ENCODE data around the gene ZNF770.

ZNF770 gene

DNA sequence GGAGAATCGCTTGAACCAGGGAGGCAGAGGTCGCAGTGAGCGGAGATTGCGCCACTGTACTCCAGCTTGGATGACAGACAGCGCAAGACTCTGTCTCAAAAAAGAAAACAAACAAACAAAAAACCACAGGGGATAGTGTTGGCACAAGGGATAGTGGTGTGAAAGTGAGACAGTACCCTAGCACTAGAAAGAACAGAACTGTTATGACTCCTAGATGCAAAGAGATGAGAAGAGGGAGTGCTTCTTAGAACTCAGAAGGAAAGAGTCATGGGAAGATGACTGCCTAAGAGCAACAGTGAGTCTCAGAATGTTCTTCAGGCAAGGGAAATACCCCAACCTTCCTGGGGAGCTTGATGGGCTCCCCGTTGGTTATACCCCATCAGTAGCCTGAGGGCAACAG lies 17.8 kb upstream of the ZNF770 start:
- Histone ChIP-seq H3K4me1 (ENCODE audit: control insufficient read depth, insufficient read depth, low read length) (no peaks in the 10 kb centered on the region), H3K9me3 (ENCODE audit: control insufficient read depth, insufficient read depth, low read depth, low read length) (no peaks in the 10 kb centered on the region), H3K27ac (ENCODE audit: extremely low read depth, low read depth, low read length) (no peak overlapping the region), H3K36me3 (ENCODE audit: control insufficient read depth in 2 of 2, insufficient read depth in 1 of 2, low read length in 2 of 2) (no peaks in the 10 kb centered on the region), H3K4me3 (ENCODE audit: low read depth, low read length) (no peak overlapping the region)
- CTCF ChIA-PET: no interaction called here
- POLR2A ChIA-PET: no interaction called here
- TF ChIP-seq, protein P1, sequence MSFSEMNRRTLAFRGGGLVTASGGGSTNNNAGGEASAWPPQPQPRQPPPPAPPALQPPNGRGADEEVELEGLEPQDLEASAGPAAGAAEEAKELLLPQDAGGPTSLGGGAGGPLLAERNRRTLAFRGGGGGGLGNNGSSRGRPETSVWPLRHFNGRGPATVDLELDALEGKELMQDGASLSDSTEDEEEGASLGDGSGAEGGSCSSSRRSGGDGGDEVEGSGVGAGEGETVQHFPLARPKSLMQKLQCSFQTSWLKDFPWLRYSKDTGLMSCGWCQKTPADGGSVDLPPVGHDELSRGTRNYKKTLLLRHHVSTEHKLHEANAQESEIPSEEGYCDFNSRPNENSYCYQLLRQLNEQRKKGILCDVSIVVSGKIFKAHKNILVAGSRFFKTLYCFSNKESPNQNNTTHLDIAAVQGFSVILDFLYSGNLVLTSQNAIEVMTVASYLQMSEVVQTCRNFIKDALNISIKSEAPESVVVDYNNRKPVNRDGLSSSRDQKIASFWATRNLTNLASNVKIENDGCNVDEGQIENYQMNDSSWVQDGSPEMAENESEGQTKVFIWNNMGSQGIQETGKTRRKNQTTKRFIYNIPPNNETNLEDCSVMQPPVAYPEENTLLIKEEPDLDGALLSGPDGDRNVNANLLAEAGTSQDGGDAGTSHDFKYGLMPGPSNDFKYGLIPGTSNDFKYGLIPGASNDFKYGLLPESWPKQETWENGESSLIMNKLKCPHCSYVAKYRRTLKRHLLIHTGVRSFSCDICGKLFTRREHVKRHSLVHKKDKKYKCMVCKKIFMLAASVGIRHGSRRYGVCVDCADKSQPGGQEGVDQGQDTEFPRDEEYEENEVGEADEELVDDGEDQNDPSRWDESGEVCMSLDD (tag by site-specific recombination; IDR thresholded peaks at IDR 0.05): no peak
- TF ChIP-seq, protein P2, sequence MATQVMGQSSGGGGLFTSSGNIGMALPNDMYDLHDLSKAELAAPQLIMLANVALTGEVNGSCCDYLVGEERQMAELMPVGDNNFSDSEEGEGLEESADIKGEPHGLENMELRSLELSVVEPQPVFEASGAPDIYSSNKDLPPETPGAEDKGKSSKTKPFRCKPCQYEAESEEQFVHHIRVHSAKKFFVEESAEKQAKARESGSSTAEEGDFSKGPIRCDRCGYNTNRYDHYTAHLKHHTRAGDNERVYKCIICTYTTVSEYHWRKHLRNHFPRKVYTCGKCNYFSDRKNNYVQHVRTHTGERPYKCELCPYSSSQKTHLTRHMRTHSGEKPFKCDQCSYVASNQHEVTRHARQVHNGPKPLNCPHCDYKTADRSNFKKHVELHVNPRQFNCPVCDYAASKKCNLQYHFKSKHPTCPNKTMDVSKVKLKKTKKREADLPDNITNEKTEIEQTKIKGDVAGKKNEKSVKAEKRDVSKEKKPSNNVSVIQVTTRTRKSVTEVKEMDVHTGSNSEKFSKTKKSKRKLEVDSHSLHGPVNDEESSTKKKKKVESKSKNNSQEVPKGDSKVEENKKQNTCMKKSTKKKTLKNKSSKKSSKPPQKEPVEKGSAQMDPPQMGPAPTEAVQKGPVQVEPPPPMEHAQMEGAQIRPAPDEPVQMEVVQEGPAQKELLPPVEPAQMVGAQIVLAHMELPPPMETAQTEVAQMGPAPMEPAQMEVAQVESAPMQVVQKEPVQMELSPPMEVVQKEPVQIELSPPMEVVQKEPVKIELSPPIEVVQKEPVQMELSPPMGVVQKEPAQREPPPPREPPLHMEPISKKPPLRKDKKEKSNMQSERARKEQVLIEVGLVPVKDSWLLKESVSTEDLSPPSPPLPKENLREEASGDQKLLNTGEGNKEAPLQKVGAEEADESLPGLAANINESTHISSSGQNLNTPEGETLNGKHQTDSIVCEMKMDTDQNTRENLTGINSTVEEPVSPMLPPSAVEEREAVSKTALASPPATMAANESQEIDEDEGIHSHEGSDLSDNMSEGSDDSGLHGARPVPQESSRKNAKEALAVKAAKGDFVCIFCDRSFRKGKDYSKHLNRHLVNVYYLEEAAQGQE (tag by site-specific recombination; IDR thresholded peaks at IDR 0.05): no peak

DNA sequence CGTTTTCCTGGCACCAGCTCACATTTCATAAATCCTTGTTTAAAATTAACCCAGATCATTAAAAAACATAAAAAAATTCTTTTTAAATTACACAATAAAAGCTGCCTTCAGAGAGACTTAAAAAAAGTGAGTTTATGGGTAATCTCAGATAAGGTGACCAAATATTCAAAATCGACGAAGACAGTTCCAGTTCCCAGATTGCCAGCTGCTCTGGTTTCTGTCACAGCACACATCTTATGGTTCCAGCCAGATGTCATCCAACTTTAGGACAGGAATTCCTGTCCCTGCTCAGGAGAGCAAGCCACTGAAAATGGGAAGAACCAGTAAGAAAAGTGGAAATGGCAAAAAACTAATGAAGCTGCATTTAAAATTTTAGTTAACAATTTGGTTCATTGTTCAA lies 15.8 kb upstream of the ZNF770 start:
- TF ChIP-seq TCF7L2 (IDR thresholded peaks at IDR 0.05; ENCODE audit: borderline replicate concordance, low read depth, low read length) (no peak), KLF1 (tag by site-specific recombination; IDR thresholded peaks at IDR 0.05) (no peak), ZNF585B (tag by site-specific recombination; IDR thresholded peaks at IDR 0.05) (no peak), ZNF596 (tag by site-specific recombination; IDR thresholded peaks at IDR 0.05) (no peak), ZNF501 (tag by site-specific recombination; IDR thresholded peaks at IDR 0.05) (no peak), ZNF2 (tag by site-specific recombination; IDR thresholded peaks at IDR 0.05) (no peak)
- TF ChIP-seq, protein P3, sequence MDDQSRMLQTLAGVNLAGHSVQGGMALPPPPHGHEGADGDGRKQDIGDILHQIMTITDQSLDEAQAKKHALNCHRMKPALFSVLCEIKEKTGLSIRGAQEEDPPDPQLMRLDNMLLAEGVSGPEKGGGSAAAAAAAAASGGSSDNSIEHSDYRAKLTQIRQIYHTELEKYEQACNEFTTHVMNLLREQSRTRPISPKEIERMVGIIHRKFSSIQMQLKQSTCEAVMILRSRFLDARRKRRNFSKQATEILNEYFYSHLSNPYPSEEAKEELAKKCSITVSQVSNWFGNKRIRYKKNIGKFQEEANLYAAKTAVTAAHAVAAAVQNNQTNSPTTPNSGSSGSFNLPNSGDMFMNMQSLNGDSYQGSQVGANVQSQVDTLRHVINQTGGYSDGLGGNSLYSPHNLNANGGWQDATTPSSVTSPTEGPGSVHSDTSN (CRISPR knock-in tag; IDR thresholded peaks at IDR 0.05): no peak
- Histone ChIP-seq H3K9me3 (ENCODE audit: control insufficient read depth, insufficient read depth, low read depth, low read length) (no peaks in the 10 kb centered on the region), H3K36me3 (ENCODE audit: control insufficient read depth in 2 of 2, insufficient read depth in 1 of 2, low read length in 2 of 2) (no peaks in the 10 kb centered on the region), H3K27ac (ENCODE audit: extremely low read depth, low read depth, low read length) (no peak overlapping the region), H3K4me3 (ENCODE audit: low read depth, low read length) (no peak overlapping the region), H3K4me1 (ENCODE audit: control insufficient read depth, insufficient read depth, low read length) (no peaks in the 10 kb centered on the region)
- ChIA-PET POLR2A (no interaction called here), CTCF (no interaction called here)

DNA sequence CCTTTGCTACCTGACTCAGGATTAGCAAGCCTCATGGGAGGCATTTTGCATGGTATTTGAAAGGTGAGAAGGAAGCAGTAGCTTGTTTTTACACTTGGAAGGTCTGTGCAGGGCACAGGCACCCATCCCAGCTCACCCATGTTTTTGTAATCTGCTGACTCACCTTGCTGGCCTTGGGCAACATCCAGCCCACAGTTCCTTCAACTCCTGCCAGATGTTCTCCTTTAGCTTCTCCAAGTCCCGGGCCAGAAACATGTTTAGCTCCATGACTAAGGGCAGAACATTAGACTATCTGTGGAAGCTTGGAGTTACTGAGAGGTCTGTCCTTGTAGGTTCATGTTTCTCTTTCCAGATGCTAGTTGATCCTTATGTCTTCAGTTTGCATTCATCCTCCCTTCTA lies 12.4 kb upstream of the ZNF770 start:
- Histone ChIP-seq H3K4me1 (ENCODE audit: control insufficient read depth, insufficient read depth, low read length) (no peaks in the 10 kb centered on the region), H3K4me3 (ENCODE audit: low read depth, low read length) (no peak overlapping the region), H3K36me3 (ENCODE audit: control insufficient read depth in 2 of 2, insufficient read depth in 1 of 2, low read length in 2 of 2) (no peaks in the 10 kb centered on the region), H3K9me3 (ENCODE audit: control insufficient read depth, insufficient read depth, low read depth, low read length) (no peaks in the 10 kb centered on the region), H3K27ac (ENCODE audit: extremely low read depth, low read depth, low read length) (no peak overlapping the region)
- CTCF ChIA-PET: no interaction called here
- POLR2A ChIA-PET: interaction anchor here (1.9 kb wide), 1 partner anchor 13 kb away, joined by 4 read pairs; no protein-coding TSS in a partner anchor
- TF ChIP-seq ZNF521 (tag by site-specific recombination; IDR thresholded peaks at IDR 0.05) (no peak), ZNF23 (tag by site-specific recombination; IDR thresholded peaks at IDR 0.05; ENCODE audit: borderline replicate concordance) (no peak), ZNF610 (tag by site-specific recombination; IDR thresholded peaks at IDR 0.05; ENCODE audit: borderline replicate concordance) (no peak), ZIC2 (tag by site-specific recombination; IDR thresholded peaks at IDR 0.05) (no peak), ZNF324 (tag by site-specific recombination; IDR thresholded peaks at IDR 0.05) (no peak), ZNF660 (tag by site-specific recombination; IDR thresholded peaks at IDR 0.05) (no peak), OVOL3 (tag by site-specific recombination; IDR thresholded peaks at IDR 0.05) (no peak), ZNF596 (tag by site-specific recombination; IDR thresholded peaks at IDR 0.05) (no peak), KLF16 (tag by site-specific recombination; IDR thresholded peaks at IDR 0.05) (no peak), EGR2 (tag by site-specific recombination; IDR thresholded peaks at IDR 0.05; ENCODE audit: low read depth) (no peak), ZFP3 (tag by site-specific recombination; IDR thresholded peaks at IDR 0.05; ENCODE audit: low read depth) (no peak), ZNF24 (tag by site-specific recombination; IDR thresholded peaks at IDR 0.05) (no peak), ZNF274 (IDR thresholded peaks at IDR 0.05; ENCODE audit: low read length) (no peak), ZNF274 (tag by site-specific recombination; IDR thresholded peaks at IDR 0.05; ENCODE audit: borderline replicate concordance) (no peak)
- TF ChIP-seq, protein P4, sequence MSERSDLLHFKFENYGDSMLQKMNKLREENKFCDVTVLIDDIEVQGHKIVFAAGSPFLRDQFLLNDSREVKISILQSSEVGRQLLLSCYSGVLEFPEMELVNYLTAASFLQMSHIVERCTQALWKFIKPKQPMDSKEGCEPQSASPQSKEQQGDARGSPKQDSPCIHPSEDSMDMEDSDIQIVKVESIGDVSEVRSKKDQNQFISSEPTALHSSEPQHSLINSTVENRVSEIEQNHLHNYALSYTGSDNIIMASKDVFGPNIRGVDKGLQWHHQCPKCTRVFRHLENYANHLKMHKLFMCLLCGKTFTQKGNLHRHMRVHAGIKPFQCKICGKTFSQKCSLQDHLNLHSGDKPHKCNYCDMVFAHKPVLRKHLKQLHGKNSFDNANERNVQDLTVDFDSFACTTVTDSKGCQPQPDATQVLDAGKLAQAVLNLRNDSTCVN (tag by site-specific recombination; optimal IDR thresholded peaks at IDR 0.05): no peak
